Ishikawa (cell line): ENCODE data around the gene KIF26B.

Experiments
- CREB1 ChIP-seq: IDR thresholded peaks from 2 replicates; pipeline ENCODE4 v1.6.1; 2012; ENCODE audit warnings: low read depth
- EGR1 ChIP-seq: IDR thresholded peaks from 2 replicates; pipeline ENCODE4 v1.6.1; 2012
- EP300 ChIP-seq: IDR thresholded peaks from 2 replicates; pipeline ENCODE4 v1.6.1; 2012; ENCODE audit warnings: borderline replicate concordance
- NFIC ChIP-seq: IDR thresholded peaks from 2 replicates; pipeline ENCODE4 v1.6.1; 2012
- RAD21 ChIP-seq: IDR thresholded peaks from 2 replicates; pipeline ENCODE4 v1.6.1; 2012; ENCODE audit warnings: low read depth
- TEAD4 ChIP-seq: IDR thresholded peaks from 2 replicates; pipeline ENCODE4 v1.6.1; 2012
- YY1 ChIP-seq: IDR thresholded peaks from 2 replicates; pipeline ENCODE4 v1.6.1; 2012; ENCODE audit warnings: low read depth

DNA sequence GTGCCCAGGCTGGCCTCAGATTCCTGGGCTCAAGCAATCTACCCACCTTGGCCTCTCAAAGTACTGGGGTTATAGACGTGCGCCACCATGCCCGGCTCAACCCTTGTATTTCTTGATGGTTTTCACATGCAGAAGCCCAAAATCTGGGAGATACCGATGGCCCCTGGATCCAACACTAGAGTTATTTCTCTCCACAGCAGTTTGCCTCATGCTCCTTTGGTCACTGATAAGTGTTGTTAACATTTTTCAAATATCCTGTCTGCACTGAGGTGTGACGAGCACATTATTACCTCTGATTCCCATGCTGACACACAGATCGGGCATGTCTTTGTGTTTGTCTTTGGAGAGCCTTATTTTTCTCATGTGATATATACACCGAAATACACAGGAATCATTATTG is 107.0 kb downstream of the KIF26B start:
- TF ChIP-seq CREB1 (no peak), EP300 (peak; percentile 94), YY1 (no peak), TEAD4 (peak; percentile 99), NFIC (peak; percentile 91), RAD21 (peak; percentile 26; the same call in 1 of the 2 replicates), EGR1 (no peak)
